GM10847 (cell line): ENCODE data around the gene KRTAP19-7.

Experiments
- POLR2A ChIP-seq: IDR thresholded peaks from 2 replicates; pipeline ENCODE4 v1.6.1; 2011; ENCODE audit not compliant: insufficient read length; ENCODE audit errors: extremely low read depth

KRTAP19-7 gene

GRCh38 chr21:30561264-30561895 is at the start of gene KRTAP19-7:
Gene KRTAP19-7 (minus strand): TSS chr21:30561314. CDS start chr21:30561289, 25 bp downstream.
- TF ChIP-seq POLR2A = no peak

- TF ChIP-seq POLR2A = no peak
Measured at GRCh38 chr21:30605968-30606367, 44.9 kb upstream of the KRTAP19-7 start.

GRCh38 chr21:30600787-30601186 is 39.7 kb upstream of the KRTAP19-7 start, which contains the start of gene KRTAP22-1:
Gene KRTAP22-1 (plus strand): TSS chr21:30601087.
- TF ChIP-seq POLR2A = no peak

GRCh38 chr21:30598802-30599201 is 37.7 kb upstream of the KRTAP19-7 start, which contains the start of gene KRTAP6-2:
Gene KRTAP6-2 (minus strand): TSS chr21:30598902. CDS start chr21:30598874, 28 bp downstream.
- no peak for TF ChIP-seq POLR2A

GRCh38 chr21:30592140-30592539 is 31.0 kb upstream of the KRTAP19-7 start, which contains the start of gene KRTAP6-3:
Gene KRTAP6-3 (plus strand): TSS chr21:30592440. CDS start chr21:30592446, 6 bp downstream.
- no peak for TF ChIP-seq POLR2A

- no peak for TF ChIP-seq POLR2A
Measured at GRCh38 chr21:30590297-30590696, 29.2 kb upstream of the KRTAP19-7 start, which contains the start of gene KRTAP22-2. Gene KRTAP22-2 (minus strand): TSS chr21:30590397.

GRCh38 chr21:30582870-30583269 is 21.8 kb upstream of the KRTAP19-7 start:
- TF ChIP-seq POLR2A = no peak

GRCh38 chr21:30580132-30580531 is 19.0 kb upstream of the KRTAP19-7 start:
- no peak for TF ChIP-seq POLR2A

- no peak for TF ChIP-seq POLR2A
Measured at GRCh38 chr21:30579346-30579745, 18.2 kb upstream of the KRTAP19-7 start.

GRCh38 chr21:30577766-30578165 is 16.7 kb upstream of the KRTAP19-7 start:
- TF ChIP-seq POLR2A = no peak

- TF ChIP-seq POLR2A = no peak
Measured at GRCh38 chr21:30567617-30568016, 6.5 kb upstream of the KRTAP19-7 start.

- TF ChIP-seq POLR2A = no peak
Measured at GRCh38 chr21:30563630-30564029, 2.5 kb upstream of the KRTAP19-7 start.

- no peak for TF ChIP-seq POLR2A
Measured at GRCh38 chr21:30563072-30563471, 2.0 kb upstream of the KRTAP19-7 start.

- TF ChIP-seq POLR2A = no peak
Measured at GRCh38 chr21:30561957-30562356, 843 bp upstream of the KRTAP19-7 start.

GRCh38 chr21:30555095-30555494 is 6.0 kb downstream of the KRTAP19-7 start:
- no peak for TF ChIP-seq POLR2A

- TF ChIP-seq POLR2A = no peak
Measured at GRCh38 chr21:30552782-30553181, 8.3 kb downstream of the KRTAP19-7 start.

GRCh38 chr21:30541764-30542163 is 19.4 kb downstream of the KRTAP19-7 start, which contains the start of gene KRTAP19-6:
Gene KRTAP19-6 (minus strand): TSS chr21:30541864. CDS start chr21:30541833, 31 bp downstream.
- no peak for TF ChIP-seq POLR2A
